Loucy (cell line): ENCODE data around the gene PHACTR2.
"Not testable (repeated sequence)": the region's sequence is repeated elsewhere in the genome, so short reads cannot be mapped to it uniquely, and the experiment has no call there.

Source experiments
- H2AFZ ChIP-seq: fragments of 200-600 bp; sonication (generic); 2 replicates; pipeline ENCODE4 v1.6.0; 2016; ENCODE audit warnings: antibody characterized with exemption, mild to moderate bottlenecking, low read length, moderate library complexity
- H3F3A ChIP-seq: fragments of 200-600 bp; 2 replicates; pipeline ENCODE4 v1.6.0; 2016; ENCODE audit warnings: antibody characterized with exemption, low read depth, mild to moderate bottlenecking
- H3K27me3 ChIP-seq: fragments of 200-600 bp; sonication (generic); 2 replicates; pipeline ENCODE4 v1.6.1; 2014; ENCODE audit warnings: low read length, mild to moderate bottlenecking; ENCODE audit not compliant: insufficient read depth, poor library complexity, severe bottlenecking
- H3K36me3 ChIP-seq: fragments of 200-600 bp; sonication (generic); 2 replicates; pipeline ENCODE4 v1.6.1; 2016; ENCODE audit warnings: low read length; ENCODE audit not compliant: insufficient read depth
- H3K4me1 ChIP-seq: fragments of 200-600 bp; sonication (generic); 2 replicates; pipeline ENCODE4 v1.5.1; 2014; ENCODE audit warnings: low read length, mild to moderate bottlenecking; ENCODE audit not compliant: insufficient read depth, poor library complexity, severe bottlenecking
- H3K4me2 ChIP-seq: fragments of 200-600 bp; sonication (generic); 2 replicates; pipeline ENCODE4 v1.6.0; 2014; ENCODE audit warnings: antibody characterized with exemption, low read length, low read depth, mild to moderate bottlenecking; ENCODE audit not compliant: poor library complexity, severe bottlenecking
- H3K4me3 ChIP-seq: fragments of 200-600 bp; sonication (generic); 2 replicates; pipeline ENCODE4 v1.5.1; 2014; ENCODE audit warnings: low read length, mild to moderate bottlenecking, mixed read lengths; ENCODE audit not compliant: poor library complexity, severe bottlenecking
- H3K79me2 ChIP-seq: fragments of 200-600 bp; sonication (generic); 2 replicates; pipeline ENCODE4 v1.6.1; 2014; ENCODE audit warnings: low read length; ENCODE audit not compliant: insufficient read depth
- H3K9ac ChIP-seq: fragments of 200-600 bp; sonication (generic); 2 replicates; pipeline ENCODE4 v1.6.0; 2014; ENCODE audit warnings: mild to moderate bottlenecking, low read depth, low read length, moderate library complexity; ENCODE audit not compliant: poor library complexity, severe bottlenecking
- H3K9me2 ChIP-seq: fragments of 200-600 bp; sonication (generic); replicated peaks from 2 replicates; pipeline ENCODE4 v1.6.1; 2016; ENCODE audit warnings: low read depth, low read length, mixed read lengths
- H3K9me3 ChIP-seq: fragments of 200-600 bp; sonication (generic); 2 replicates; pipeline ENCODE4 v1.6.1; 2014; ENCODE audit warnings: mild to moderate bottlenecking, antibody characterized with exemption, low read length, low read depth; ENCODE audit not compliant: insufficient read depth
- H4K20me1 ChIP-seq: fragments of 200-600 bp; sonication (generic); 2 replicates; pipeline ENCODE4 v1.6.0; 2014; ENCODE audit warnings: antibody characterized with exemption, low read length, mild to moderate bottlenecking; ENCODE audit not compliant: insufficient read depth, poor library complexity, severe bottlenecking
- EZH2phosphoT487 ChIP-seq: fragments of 200-600 bp; IDR thresholded peaks from 2 replicates; pipeline ENCODE4 v1.6.1; 2018; ENCODE audit warnings: antibody characterized with exemption, mild to moderate bottlenecking, moderate library complexity, borderline replicate concordance
- TF ChIP-seq, protein P1 (sequence below): fragments of 200-600 bp; sonication (generic); conservative IDR thresholded peaks from 2 replicates; pipeline ENCODE4 v1.5.1; 2014; ENCODE audit warnings: mild to moderate bottlenecking, antibody characterized with exemption, low read length

The PHACTR2 gene

DNA sequence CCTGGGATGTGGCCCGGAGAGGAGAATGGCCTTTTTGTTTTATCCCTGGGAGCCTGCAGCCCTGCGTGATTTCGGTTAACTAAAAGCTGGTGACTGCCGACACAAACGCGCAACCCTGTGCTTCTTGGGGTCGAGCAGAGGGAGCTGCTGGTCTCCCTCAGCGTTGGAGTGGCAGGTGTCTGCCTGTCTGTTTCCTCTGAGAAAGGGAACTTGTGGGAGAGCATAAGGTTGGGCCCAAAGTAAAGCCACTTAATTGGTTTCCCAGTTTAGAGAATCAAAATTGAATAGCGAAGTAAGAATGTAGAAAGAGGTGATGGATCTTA is 165.9 kb downstream of the PHACTR2 start:
- TF ChIP-seq, protein P1, sequence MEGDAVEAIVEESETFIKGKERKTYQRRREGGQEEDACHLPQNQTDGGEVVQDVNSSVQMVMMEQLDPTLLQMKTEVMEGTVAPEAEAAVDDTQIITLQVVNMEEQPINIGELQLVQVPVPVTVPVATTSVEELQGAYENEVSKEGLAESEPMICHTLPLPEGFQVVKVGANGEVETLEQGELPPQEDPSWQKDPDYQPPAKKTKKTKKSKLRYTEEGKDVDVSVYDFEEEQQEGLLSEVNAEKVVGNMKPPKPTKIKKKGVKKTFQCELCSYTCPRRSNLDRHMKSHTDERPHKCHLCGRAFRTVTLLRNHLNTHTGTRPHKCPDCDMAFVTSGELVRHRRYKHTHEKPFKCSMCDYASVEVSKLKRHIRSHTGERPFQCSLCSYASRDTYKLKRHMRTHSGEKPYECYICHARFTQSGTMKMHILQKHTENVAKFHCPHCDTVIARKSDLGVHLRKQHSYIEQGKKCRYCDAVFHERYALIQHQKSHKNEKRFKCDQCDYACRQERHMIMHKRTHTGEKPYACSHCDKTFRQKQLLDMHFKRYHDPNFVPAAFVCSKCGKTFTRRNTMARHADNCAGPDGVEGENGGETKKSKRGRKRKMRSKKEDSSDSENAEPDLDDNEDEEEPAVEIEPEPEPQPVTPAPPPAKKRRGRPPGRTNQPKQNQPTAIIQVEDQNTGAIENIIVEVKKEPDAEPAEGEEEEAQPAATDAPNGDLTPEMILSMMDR = no peak
- TF ChIP-seq EZH2phosphoT487 = no peak
- Histone ChIP-seq H3K79me2 (peaks cover 45% of the 10 kb centered on the region), H3K9ac (peak overlapping the region; percentile 92), H3K9me3 (no peaks in the 10 kb centered on the region), H3K4me1 (peaks cover 25% of the 10 kb centered on the region), H3F3A (no peaks in the 10 kb centered on the region), H3K36me3 (peaks cover 28% of the 10 kb centered on the region), H4K20me1 (peaks cover 11% of the 10 kb centered on the region), H2AFZ (peak overlapping the region; percentile 98), H3K4me2 (peak overlapping the region; percentile 96), H3K4me3 (peak overlapping the region; percentile 90), H3K27me3 (no peaks in the 10 kb centered on the region), H3K9me2 (no peaks in the 10 kb centered on the region)

DNA sequence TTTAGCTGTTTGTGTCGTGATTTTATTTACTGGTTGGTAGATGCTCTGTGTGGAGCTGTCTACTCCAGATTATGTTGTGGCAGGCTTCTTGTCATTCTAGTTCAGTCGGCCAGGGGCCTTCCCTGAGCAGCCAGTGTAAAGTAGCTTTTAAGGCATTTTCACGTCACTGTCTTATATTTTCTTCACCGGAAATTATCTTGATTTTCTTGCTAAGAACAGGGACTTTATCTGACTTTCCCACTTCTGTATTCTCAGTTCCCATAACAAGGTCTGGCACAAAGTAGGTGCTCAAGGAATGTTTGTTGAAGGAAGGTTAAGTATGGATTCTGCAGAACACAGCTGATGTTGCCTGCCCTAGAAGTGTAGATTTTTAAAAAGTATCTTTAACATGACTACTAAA is 166.2 kb downstream of the PHACTR2 start:
- no peak overlapping the region for H2AFZ ChIP-seq
- peak overlapping the region; percentile 92 for H3K9ac ChIP-seq
- H3K9me3 ChIP-seq = no peaks in the 10 kb centered on the region
- no peaks in the 10 kb centered on the region for H3F3A ChIP-seq
- H3K36me3 ChIP-seq = peaks cover 32% of the 10 kb centered on the region
- peaks cover 11% of the 10 kb centered on the region for H4K20me1 ChIP-seq
- H3K79me2 ChIP-seq = peaks cover 45% of the 10 kb centered on the region
- H3K9me2 ChIP-seq = no peaks in the 10 kb centered on the region
- peaks cover 25% of the 10 kb centered on the region for H3K4me1 ChIP-seq
- H3K4me3 ChIP-seq = peak overlapping the region; percentile 90
- no peak for TF ChIP-seq EZH2phosphoT487
- TF ChIP-seq, protein P1 = no peak
- H3K4me2 ChIP-seq = peak overlapping the region; percentile 96
- no peaks in the 10 kb centered on the region for H3K27me3 ChIP-seq

DNA sequence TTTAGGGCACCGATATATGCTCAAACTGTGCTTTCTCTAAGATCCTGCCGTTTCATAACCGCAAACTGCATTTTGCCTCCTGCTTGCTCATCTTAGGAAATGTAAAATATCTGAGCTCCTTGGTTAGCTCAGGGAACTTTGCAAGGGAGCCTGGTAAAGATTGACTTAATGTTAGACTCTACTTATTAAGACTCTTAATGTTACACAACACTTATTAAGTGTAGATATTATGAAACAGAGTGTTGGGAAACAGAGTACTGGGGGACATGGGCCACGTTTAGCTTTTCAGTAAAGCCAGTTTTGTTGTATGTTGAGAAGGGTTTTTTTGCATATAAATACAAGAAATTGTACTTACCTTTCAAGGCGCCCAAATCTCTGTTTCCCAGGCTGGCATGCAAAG is 167.3 kb downstream of the PHACTR2 start:
- Histone ChIP-seq H3K9me3 (no peaks in the 10 kb centered on the region), H3K79me2 (peaks cover 45% of the 10 kb centered on the region), H3F3A (no peaks in the 10 kb centered on the region), H3K4me3 (peak overlapping the region; percentile 90), H3K4me1 (peaks cover 28% of the 10 kb centered on the region), H3K9ac (peak overlapping the region; percentile 92), H3K4me2 (peak overlapping the region; percentile 96), H3K9me2 (no peaks in the 10 kb centered on the region), H3K36me3 (peaks cover 42% of the 10 kb centered on the region), H4K20me1 (peaks cover 11% of the 10 kb centered on the region), H2AFZ (no peak overlapping the region), H3K27me3 (no peaks in the 10 kb centered on the region)
- TF ChIP-seq EZH2phosphoT487 = no peak
- TF ChIP-seq, protein P1 = no peak

DNA sequence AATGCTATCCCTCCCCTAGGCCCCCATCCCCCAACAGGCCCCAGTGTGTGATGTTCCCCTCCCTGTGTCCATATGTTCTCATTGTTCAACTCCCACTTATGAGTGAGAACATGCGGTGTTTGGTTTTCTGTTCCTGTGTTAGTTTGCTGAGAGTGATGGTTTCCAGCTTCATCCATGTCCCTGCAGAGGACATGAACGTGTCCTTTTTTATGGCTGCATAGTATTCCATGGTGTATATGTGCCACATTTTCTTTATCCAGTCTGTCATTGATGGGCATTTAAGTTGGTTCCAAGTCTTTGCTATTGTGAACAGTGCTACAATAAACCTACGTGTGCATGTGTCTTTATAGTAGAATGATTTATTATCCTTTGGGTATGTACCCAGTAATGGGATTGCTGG is 173.9 kb downstream of the PHACTR2 start:
- H3K27me3 ChIP-seq, H3K4me1 ChIP-seq, H3K4me2 ChIP-seq, H3K4me3 ChIP-seq, H4K20me1 ChIP-seq, H3F3A ChIP-seq, H3K9me2 ChIP-seq, H3K9me3 ChIP-seq, H2AFZ ChIP-seq, H3K9ac ChIP-seq: not testable (repeated sequence)
- peaks cover 19% of the 10 kb centered on the region for H3K79me2 ChIP-seq
- peaks cover 71% of the 10 kb centered on the region for H3K36me3 ChIP-seq

DNA sequence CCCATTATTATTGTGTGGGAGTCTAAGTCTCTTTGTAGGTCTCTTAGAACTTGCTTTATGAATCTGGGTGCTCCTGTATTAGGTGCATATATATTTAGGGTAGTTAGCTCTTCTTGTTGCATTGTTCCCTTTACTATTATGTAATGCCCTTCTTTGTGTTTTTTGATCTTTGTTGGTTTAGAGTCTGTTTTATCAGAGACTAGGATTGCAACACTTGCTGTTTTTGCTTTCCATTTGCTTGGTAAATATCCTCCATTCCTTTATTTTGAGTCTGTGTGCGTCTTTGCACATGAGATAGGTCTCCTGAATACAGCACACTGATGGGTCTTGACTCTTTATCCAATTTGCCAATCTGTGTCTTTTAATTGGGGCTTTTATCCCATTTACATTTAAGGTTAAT is 177.3 kb downstream of the PHACTR2 start:
- H3K9me2 ChIP-seq, H3K27me3 ChIP-seq, H3K4me3 ChIP-seq, H3K9ac ChIP-seq, H3K9me3 ChIP-seq, H4K20me1 ChIP-seq, H2AFZ ChIP-seq, H3K4me1 ChIP-seq, H3F3A ChIP-seq, H3K4me2 ChIP-seq: not testable (repeated sequence)
- Histone ChIP-seq H3K79me2 (peaks cover 10% of the 10 kb centered on the region; the same call in 1 of the 2 replicates), H3K36me3 (peaks cover 73% of the 10 kb centered on the region)
